IMR-90 (cell line): ENCODE results near the gene CIRBP. TPM values are rescaled to one million over a fixed set of nuclear protein-coding genes. Genes with fewer than 3 reads are reported as not detected.

Source experiments
- ATAC-seq: fragments of 200-7000 bp; cut with Tn5 transposase; 2 replicates; pipeline ENCODE4 v1.9.1; 2020; ENCODE audit warnings: low read depth, mild to moderate bottlenecking, moderate library complexity
- BruUV-seq: library from RNA; stranded (reverse); fragments of 400-500 nt; replicated peaks from 2 replicates; lab custom pipeline; 2021; lab: Mats Ljungman, UMichigan
- CTCF ChIA-PET: fragments of 300-600 bp; formaldehyde crosslinking; extraction: SDS; loops from one replicate; lab custom pipeline; 2021; ENCODE audit warnings: antibody characterized with exemption; lab: Yijun Ruan, JAX
- POLR2A ChIA-PET: fragments of 300-600 bp; sonication (Branson Sonifier 250); formaldehyde crosslinking; loops from one replicate; lab custom pipeline; 2022; ENCODE audit warnings: antibody characterized with exemption; ENCODE audit not compliant: unreplicated experiment; lab: Charles Lee
- DNase-seq: peaks from one replicate; pipeline ENCODE4 v3.0.0; 2013
- H2AFZ ChIP-seq: replicated peaks from 2 replicates; pipeline ENCODE3; 2013; ENCODE audit warnings: low read length, mild to moderate bottlenecking; ENCODE audit not compliant: poor library complexity
- H2AK5ac ChIP-seq: 2 replicates; pipeline ENCODE4 v1.6.1; 2013; ENCODE audit warnings: low read depth, low read length, inconsistent platforms
- H2AK9ac ChIP-seq: replicated peaks from 2 replicates; pipeline ENCODE3; 2013; ENCODE audit warnings: mild to moderate bottlenecking, low read depth, low read length, moderate library complexity; ENCODE audit not compliant: poor library complexity
- H2BK120ac ChIP-seq: 2 replicates; pipeline ENCODE4 v1.6.1; 2013; ENCODE audit warnings: low read depth, low read length, inconsistent platforms
- H2BK15ac ChIP-seq: 3 replicates; pipeline ENCODE4 v1.6.1; 2013; ENCODE audit warnings: low read depth, low read length, inconsistent platforms
- H2BK20ac ChIP-seq: 2 replicates; pipeline ENCODE4 v1.6.1; 2013; ENCODE audit warnings: low read depth, mild to moderate bottlenecking, inconsistent platforms, low read length, moderate library complexity
- H2BK5ac ChIP-seq: 2 replicates; pipeline ENCODE4 v1.6.1; 2013; ENCODE audit warnings: mild to moderate bottlenecking, low read depth, low read length, inconsistent platforms; ENCODE audit not compliant: poor library complexity, severe bottlenecking
- H3K14ac ChIP-seq: replicated peaks from 2 replicates; pipeline ENCODE4 v1.6.1; 2013; ENCODE audit warnings: low read depth, low read length, inconsistent platforms
- H3K18ac ChIP-seq: 2 replicates; pipeline ENCODE4 v1.6.1; 2013; ENCODE audit warnings: low read depth, low read length, control low read depth
- H3K23ac ChIP-seq: 2 replicates; pipeline ENCODE4 v1.6.1; 2013; ENCODE audit warnings: low read depth, low read length, inconsistent platforms
- H3K27ac ChIP-seq: 2 replicates; pipeline ENCODE4 v1.5.1; 2013; ENCODE audit warnings: mild to moderate bottlenecking, control low read depth, low read length; ENCODE audit not compliant: insufficient read depth
- H3K27me3 ChIP-seq: 2 replicates; pipeline ENCODE4 v1.6.1; 2013; ENCODE audit warnings: low read length; ENCODE audit not compliant: control insufficient read depth, insufficient read depth
- H3K36me3 ChIP-seq: 2 replicates; pipeline ENCODE4 v1.6.1; 2013; ENCODE audit warnings: low read length, mixed read lengths; ENCODE audit not compliant: control insufficient read depth, insufficient read depth
- H3K4ac ChIP-seq: 2 replicates; pipeline ENCODE4 v1.6.1; 2013; ENCODE audit warnings: low read depth, low read length, inconsistent platforms
- H3K4me1 ChIP-seq: 2 replicates; pipeline ENCODE4 v1.6.1; 2013; ENCODE audit warnings: low read length, mixed read lengths; ENCODE audit not compliant: control insufficient read depth, insufficient read depth
- H3K4me2 ChIP-seq: 2 replicates; pipeline ENCODE4 v1.6.1; 2013; ENCODE audit warnings: low read depth, mild to moderate bottlenecking, control low read depth, low read length, moderate library complexity
- H3K4me3 ChIP-seq: 2 replicates; pipeline ENCODE4 v1.5.1; 2013; ENCODE audit warnings: low read depth, mild to moderate bottlenecking, control low read depth, low read length, moderate library complexity; ENCODE audit not compliant: insufficient read depth
- H3K56ac ChIP-seq: 2 replicates; pipeline ENCODE4 v1.6.1; 2013; ENCODE audit warnings: low read length, inconsistent platforms; ENCODE audit not compliant: insufficient read depth; ENCODE audit errors: extremely low read depth
- H3K79me1 ChIP-seq, 2 experiments: 2 replicates each; pipeline ENCODE4 v1.6.1; 2013; ENCODE audit warnings: low read length in 2 of 2, inconsistent platforms in 1 of 2, low read depth in 1 of 2
- H3K9ac ChIP-seq: 2 replicates; pipeline ENCODE4 v1.6.1; 2013; ENCODE audit warnings: low read depth, low read length, control low read depth
- H3K9me1 ChIP-seq: 2 replicates; pipeline ENCODE4 v1.6.1; 2013; ENCODE audit warnings: low read length, inconsistent platforms; ENCODE audit not compliant: insufficient read depth
- H3K9me3 ChIP-seq: 2 replicates; pipeline ENCODE4 v1.6.1; 2013; ENCODE audit warnings: low read length; ENCODE audit not compliant: control insufficient read depth, insufficient read depth
- H4K20me1 ChIP-seq: 2 replicates; pipeline ENCODE4 v1.6.1; 2013; ENCODE audit warnings: low read length, inconsistent platforms; ENCODE audit not compliant: insufficient read depth
- H4K5ac ChIP-seq: 2 replicates; pipeline ENCODE4 v1.6.1; 2013; ENCODE audit warnings: mild to moderate bottlenecking, low read depth, low read length, control low read depth
- H4K8ac ChIP-seq, 2 experiments: 2 replicates each; pipeline ENCODE4 v1.6.1; 2013; ENCODE audit warnings: low read depth in 2 of 2, low read length in 2 of 2, control low read depth in 1 of 2, inconsistent platforms in 1 of 2
- H4K91ac ChIP-seq: 2 replicates; pipeline ENCODE4 v1.6.1; 2013; ENCODE audit warnings: low read depth, low read length, inconsistent platforms; ENCODE audit not compliant: insufficient read depth
- BHLHE40 ChIP-seq: fragments of 150-350 bp; IDR thresholded peaks from 2 replicates; pipeline ENCODE4 v1.6.1; 2016; ENCODE audit warnings: mild to moderate bottlenecking, low read depth, low read length
- CEBPB ChIP-seq: IDR thresholded peaks from 2 replicates; pipeline ENCODE4 v1.6.1; 2012; ENCODE audit warnings: low read depth, low read length, improper control_type of control experiment
- CHD1 ChIP-seq: IDR thresholded peaks from 2 replicates; pipeline ENCODE4 v1.6.1; 2012; ENCODE audit warnings: low read depth, low read length, improper control_type of control experiment
- FOS ChIP-seq: fragments of 150-350 bp; IDR thresholded peaks from 2 replicates; pipeline ENCODE4 v1.6.1; 2016; ENCODE audit warnings: low read depth, low read length
- MAFK ChIP-seq: IDR thresholded peaks from 2 replicates; pipeline ENCODE4 v1.6.1; 2012; ENCODE audit warnings: low read depth, low read length, improper control_type of control experiment
- MAZ ChIP-seq: IDR thresholded peaks from 2 replicates; pipeline ENCODE4 v1.6.1; 2012; ENCODE audit warnings: low read depth, mild to moderate bottlenecking, low read length, improper control_type of control experiment, moderate library complexity, borderline replicate concordance
- MXI1 ChIP-seq: IDR thresholded peaks from 2 replicates; pipeline ENCODE4 v1.6.1; 2012; ENCODE audit warnings: low read depth, mild to moderate bottlenecking, low read length, moderate library complexity, borderline replicate concordance
- NFE2L2 ChIP-seq: fragments of 150-350 bp; IDR thresholded peaks from 2 replicates; pipeline ENCODE4 v1.6.1; 2016; ENCODE audit warnings: low read depth, mild to moderate bottlenecking, low read length
- POLR2A ChIP-seq: IDR thresholded peaks from 2 replicates; pipeline ENCODE4 v1.6.1; 2012; ENCODE audit warnings: mild to moderate bottlenecking, low read depth, low read length
- RAD21 ChIP-seq: IDR thresholded peaks from 2 replicates; pipeline ENCODE4 v1.6.1; 2012; ENCODE audit warnings: low read length, improper control_type of control experiment
- RCOR1 ChIP-seq: IDR thresholded peaks from 2 replicates; pipeline ENCODE4 v1.6.1; 2012; ENCODE audit warnings: mild to moderate bottlenecking, low read length, improper control_type of control experiment; ENCODE audit not compliant: insufficient replicate concordance
- RFX5 ChIP-seq: IDR thresholded peaks from 2 replicates; pipeline ENCODE4 v1.8.0; 2012; ENCODE audit warnings: low read depth, mild to moderate bottlenecking, low read length, moderate library complexity
- SMC3 ChIP-seq: fragments of 150-350 bp; IDR thresholded peaks from 2 replicates; pipeline ENCODE4 v1.6.1; 2016; ENCODE audit warnings: low read depth, mild to moderate bottlenecking, antibody characterized with exemption, low read length, moderate library complexity
- WGBS, 2 experiments: methylation state at CpG; one replicate each; pipeline versions ENCODE4 v1.1.5 to v1.1.7; 2013; ENCODE audit warnings: missing lambda C conversion rate in 2 of 2; ENCODE audit not compliant: insufficient read length in 1 of 2; ENCODE audit errors: extremely low coverage in 2 of 2; 5-methylcytosine and 5-hydroxymethylcytosine counted together
- dilution Hi-C: fragments of 300-500 bp; cut with HindIII; formaldehyde crosslinking; loops from one replicate; pipeline ENCODE4 v1.14.3; 2018; ENCODE audit warnings: low sequenced_read_pairs; ENCODE audit not compliant: unreplicated experiment
- in situ Hi-C: fragments of 300-500 bp; cut with MboI; formaldehyde crosslinking; loops from 3 replicates; pipeline ENCODE4 v1.14.3; 2019; ENCODE audit warnings: low sequenced_read_pairs, inconsistent platforms, mixed read lengths
- intact Hi-C: fragments of 100-400 bp; cut with micrococcal nuclease; formaldehyde crosslinking; loops from 2 replicates; pipeline ENCODE4 v1.10.0; 2022
- polyA plus RNA-seq, 3 experiments: library from polyadenylated mRNA; depleted of rRNA; stranded (reverse); fragments of >200 nt; gene quantifications; 2 replicates each; pipeline ENCODE4 v1.2.3, GENCODE V29; 2012; ENCODE audit warnings: low replicate concordance in 1 of 3
- total RNA-seq: library from RNA; depleted of rRNA; stranded (reverse); fragments of >200 nt; gene quantifications from 2 replicates; pipeline ENCODE4 v1.2.3, GENCODE V29; 2012
- TF ChIP-seq, protein P1 (sequence below): fragments of 150-350 bp; IDR thresholded peaks from 2 replicates; pipeline ENCODE4 v1.6.1; 2016; ENCODE audit warnings: low read depth, mild to moderate bottlenecking, low read length, moderate library complexity, borderline replicate concordance
- TF ChIP-seq, protein P2 (sequence below): conservative IDR thresholded peaks from 2 replicates; pipeline ENCODE4 v1.5.1; 2012; ENCODE audit warnings: mild to moderate bottlenecking, low read depth, low read length, improper control_type of control experiment
- TF ChIP-seq, protein P3 (sequence below): fragments of 150-350 bp; IDR thresholded peaks from 2 replicates; pipeline ENCODE4 v1.6.1; 2017; ENCODE audit warnings: mild to moderate bottlenecking, antibody characterized with exemption, low read length, low read depth

Gene CIRBP
- total and polyA plus RNA-seq, 2 of the 4 experiments (the other 2 are of a cell fraction), result 299 to 542 TPM

DNA sequence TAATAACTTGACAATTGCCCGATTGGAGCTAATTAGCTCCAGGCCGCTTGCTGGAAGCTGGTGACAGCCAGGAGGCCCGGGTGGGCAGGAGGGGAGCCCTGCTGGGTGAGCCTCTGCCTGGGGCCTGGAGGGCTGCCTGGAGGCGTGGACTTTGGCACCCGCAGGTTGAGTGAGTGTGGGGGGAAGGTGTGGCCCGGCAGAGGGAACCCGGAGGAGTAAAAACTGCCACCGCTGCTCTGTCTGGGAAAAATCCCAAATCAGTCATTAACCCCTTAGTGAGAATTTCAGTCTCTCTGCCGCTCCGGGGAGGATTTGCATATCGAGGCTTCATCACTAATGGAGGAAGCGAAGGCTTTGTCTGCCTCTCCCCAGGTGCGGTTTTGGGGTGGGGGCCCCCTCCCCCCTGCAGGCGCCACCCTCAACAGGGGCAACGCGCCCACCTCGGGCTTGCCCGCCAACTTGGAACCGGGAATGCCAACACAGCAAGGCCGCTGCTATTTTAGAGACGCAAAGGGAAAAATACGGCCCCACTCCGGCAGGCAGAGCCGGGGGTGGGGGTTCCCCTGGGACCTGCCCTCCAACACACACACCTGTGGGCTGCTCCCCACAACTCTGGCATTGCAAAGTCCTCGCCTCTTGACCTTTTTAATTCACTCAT is 22.8 kb downstream of the CIRBP start:
- Histone ChIP-seq H3K4me2 (no peak overlapping the region), H3K18ac (no peak overlapping the region), H3K4me3 (no peak overlapping the region), H2BK20ac (no peak overlapping the region), H2BK15ac (no peak overlapping the region), H4K8ac (no peak overlapping the region), H3K36me3 (no peaks in the 10 kb centered on the region), H3K4ac (no peak overlapping the region), H3K23ac (no peak overlapping the region), H3K79me1 (no peaks in the 10 kb centered on the region), H3K14ac (no peak overlapping the region), H3K56ac (no peak overlapping the region), H4K91ac (no peak overlapping the region), H2BK5ac (no peak overlapping the region), H3K9me1 (no peaks in the 10 kb centered on the region), H3K9me3 (no peaks in the 10 kb centered on the region), H2AK5ac (no peak overlapping the region), H2AK9ac (no peak overlapping the region), H4K20me1 (no peaks in the 10 kb centered on the region), H3K9ac (no peak overlapping the region), H2AFZ (no peak overlapping the region), H4K5ac (no peak overlapping the region), H3K4me1 (peaks cover 3% of the 10 kb centered on the region; the same call in 1 of the 2 replicates), H2BK120ac (no peak overlapping the region), H3K27ac (no peak overlapping the region), H3K27me3 (peaks cover 32% of the 10 kb centered on the region)
- no TSS peak for BruUV-seq
- intact Hi-C loops, result no loop called here
- no peak for DNase-seq
- TF ChIP-seq FOS (no peak), RAD21 (no peak), CEBPB (no peak), SMC3 (no peak), RFX5 (no peak), RCOR1 (no peak), MAFK (no peak), BHLHE40 (no peak), MAZ (no peak), MXI1 (no peak), NFE2L2 (no peak), CHD1 (no peak), POLR2A (no peak)
- TF ChIP-seq, protein P1, sequence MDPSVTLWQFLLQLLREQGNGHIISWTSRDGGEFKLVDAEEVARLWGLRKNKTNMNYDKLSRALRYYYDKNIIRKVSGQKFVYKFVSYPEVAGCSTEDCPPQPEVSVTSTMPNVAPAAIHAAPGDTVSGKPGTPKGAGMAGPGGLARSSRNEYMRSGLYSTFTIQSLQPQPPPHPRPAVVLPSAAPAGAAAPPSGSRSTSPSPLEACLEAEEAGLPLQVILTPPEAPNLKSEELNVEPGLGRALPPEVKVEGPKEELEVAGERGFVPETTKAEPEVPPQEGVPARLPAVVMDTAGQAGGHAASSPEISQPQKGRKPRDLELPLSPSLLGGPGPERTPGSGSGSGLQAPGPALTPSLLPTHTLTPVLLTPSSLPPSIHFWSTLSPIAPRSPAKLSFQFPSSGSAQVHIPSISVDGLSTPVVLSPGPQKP, result no peak
- TF ChIP-seq, protein P2, sequence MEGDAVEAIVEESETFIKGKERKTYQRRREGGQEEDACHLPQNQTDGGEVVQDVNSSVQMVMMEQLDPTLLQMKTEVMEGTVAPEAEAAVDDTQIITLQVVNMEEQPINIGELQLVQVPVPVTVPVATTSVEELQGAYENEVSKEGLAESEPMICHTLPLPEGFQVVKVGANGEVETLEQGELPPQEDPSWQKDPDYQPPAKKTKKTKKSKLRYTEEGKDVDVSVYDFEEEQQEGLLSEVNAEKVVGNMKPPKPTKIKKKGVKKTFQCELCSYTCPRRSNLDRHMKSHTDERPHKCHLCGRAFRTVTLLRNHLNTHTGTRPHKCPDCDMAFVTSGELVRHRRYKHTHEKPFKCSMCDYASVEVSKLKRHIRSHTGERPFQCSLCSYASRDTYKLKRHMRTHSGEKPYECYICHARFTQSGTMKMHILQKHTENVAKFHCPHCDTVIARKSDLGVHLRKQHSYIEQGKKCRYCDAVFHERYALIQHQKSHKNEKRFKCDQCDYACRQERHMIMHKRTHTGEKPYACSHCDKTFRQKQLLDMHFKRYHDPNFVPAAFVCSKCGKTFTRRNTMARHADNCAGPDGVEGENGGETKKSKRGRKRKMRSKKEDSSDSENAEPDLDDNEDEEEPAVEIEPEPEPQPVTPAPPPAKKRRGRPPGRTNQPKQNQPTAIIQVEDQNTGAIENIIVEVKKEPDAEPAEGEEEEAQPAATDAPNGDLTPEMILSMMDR, result no peak
- TF ChIP-seq, protein P3, sequence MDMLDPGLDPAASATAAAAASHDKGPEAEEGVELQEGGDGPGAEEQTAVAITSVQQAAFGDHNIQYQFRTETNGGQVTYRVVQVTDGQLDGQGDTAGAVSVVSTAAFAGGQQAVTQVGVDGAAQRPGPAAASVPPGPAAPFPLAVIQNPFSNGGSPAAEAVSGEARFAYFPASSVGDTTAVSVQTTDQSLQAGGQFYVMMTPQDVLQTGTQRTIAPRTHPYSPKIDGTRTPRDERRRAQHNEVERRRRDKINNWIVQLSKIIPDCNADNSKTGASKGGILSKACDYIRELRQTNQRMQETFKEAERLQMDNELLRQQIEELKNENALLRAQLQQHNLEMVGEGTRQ, result no peak
- ChIA-PET POLR2A (no interaction called here), CTCF (no interaction called here)
- 78% methylated on average over 8 of the region's 25 CpGs; no CpG with 5 or more reads in 1 of the 2 experiments for WGBS, 2 experiments
- in situ Hi-C loops, result no loop called here
- dilution Hi-C loops, result no loop called here
- no peak for ATAC-seq
